ENCODE measurements around the gene CELA3A. TPM values are rescaled to one million over a fixed set of nuclear protein-coding genes. Genes with fewer than 3 reads are reported as not detected.
"Not testable (repeated sequence)": the region's sequence is repeated elsewhere in the genome, so short reads cannot be mapped to it uniquely, and the experiment has no call there.

The CELA3A gene
- polyA plus RNA-seq, 1 donor (not counting 4 experiments of a cell fraction or from before 2014, with no cell fraction given): not detected

DNA sequence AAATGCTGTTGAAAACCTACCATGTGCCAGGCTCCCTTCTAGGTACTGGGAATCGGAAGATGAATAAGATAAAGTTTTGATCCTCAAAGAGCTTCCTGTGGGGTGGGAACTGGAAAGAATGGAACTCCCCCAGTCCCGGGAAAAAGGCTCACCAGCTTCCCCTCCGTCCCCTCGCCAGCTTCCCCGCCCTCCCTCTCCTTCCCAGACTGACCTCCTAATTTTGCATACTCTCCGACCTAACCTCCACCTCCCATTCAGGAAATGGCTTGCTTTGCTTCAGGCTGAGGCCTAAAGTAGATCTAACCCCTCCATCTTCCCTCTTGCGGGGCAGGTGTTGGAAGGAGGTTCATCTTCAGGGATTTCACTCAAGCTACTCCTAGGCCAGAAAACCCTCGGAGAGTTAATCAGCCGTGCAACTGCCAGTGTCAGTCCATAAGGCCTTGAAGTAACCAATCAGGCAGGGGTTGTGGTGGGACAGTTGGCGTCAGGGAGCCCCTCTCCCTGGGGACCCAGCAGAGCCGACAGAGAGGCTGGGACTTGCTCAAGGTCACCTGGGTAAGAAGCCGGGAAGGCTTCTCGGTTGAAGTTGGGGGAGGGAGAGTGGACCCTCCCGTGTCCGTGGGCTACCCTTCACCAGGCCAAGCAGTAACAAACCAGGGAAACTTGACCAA is 2.7 kb upstream of the CELA3A start:
- FAIRE-seq; H2AFZ ChIP-seq (ENCODE audit: control insufficient read depth, low read length); H3K36me3 ChIP-seq (ENCODE audit: control insufficient read depth in 2 of 2, extremely low read depth in 1 of 2, insufficient read depth in 2 of 2, low read length in 2 of 2); H4K20me1 ChIP-seq (ENCODE audit: control insufficient read depth, extremely low read depth, insufficient read depth, low read length); H3K4me2 ChIP-seq (ENCODE audit: control insufficient read depth, extremely low read depth, insufficient read depth, low read depth, low read length); H3K79me2 ChIP-seq (ENCODE audit: control insufficient read depth, insufficient read depth, low read length); H3K9ac ChIP-seq (ENCODE audit: control insufficient read depth, extremely low read depth, insufficient read depth, low read length); H3K9me3 ChIP-seq (ENCODE audit: control insufficient read depth, low read depth, low read length); H3K9me1 ChIP-seq (ENCODE audit: control insufficient read depth, extremely low read depth, insufficient read depth, low read length); H3K4me1 ChIP-seq (ENCODE audit: control insufficient read depth, extremely low read depth, insufficient read depth, low read length); H3K27ac ChIP-seq (ENCODE audit: control insufficient read depth, insufficient read depth, low read length); DNase-seq (ENCODE audit: low read depth, low spot score); dilution Hi-C loops (cut with MboI; ENCODE audit: extremely low pct_ligation_motif_present, low sequenced_read_pairs); H3K27me3 ChIP-seq (ENCODE audit: control insufficient read depth, extremely low read depth, insufficient read depth, low read length); H3K4me3 ChIP-seq (ENCODE audit: control insufficient read depth in 2 of 3, extremely low read depth in 1 of 3, insufficient read depth in 2 of 3, low read depth in 1 of 3, low read length in 3 of 3): not testable (repeated sequence)

DNA sequence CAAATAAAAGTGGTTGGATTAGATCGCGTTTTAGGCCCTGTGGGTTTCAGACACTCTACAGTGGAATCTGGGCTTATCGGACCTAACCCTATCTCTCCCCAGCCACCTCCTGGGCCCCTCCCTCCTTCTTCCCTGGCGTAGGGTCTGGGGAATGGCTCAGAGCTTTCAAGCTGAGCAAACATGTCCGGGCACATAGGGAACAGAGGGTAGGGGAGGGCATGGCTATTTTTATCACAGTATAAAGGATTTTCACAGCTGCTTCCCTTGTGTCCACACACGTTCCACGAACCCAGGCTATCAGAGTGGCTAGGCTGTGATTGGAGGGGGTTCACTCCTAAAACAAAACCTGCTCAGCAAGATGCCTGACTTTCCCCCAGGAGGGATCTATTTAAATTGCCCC is 1.8 kb upstream of the CELA3A start:
- H3K4me1 ChIP-seq (ENCODE audit: control insufficient read depth, extremely low read depth, insufficient read depth, low read length); H2AFZ ChIP-seq (ENCODE audit: control insufficient read depth, low read length); H3K36me3 ChIP-seq (ENCODE audit: control insufficient read depth in 2 of 2, extremely low read depth in 1 of 2, insufficient read depth in 2 of 2, low read length in 2 of 2); H4K20me1 ChIP-seq (ENCODE audit: control insufficient read depth, extremely low read depth, insufficient read depth, low read length); dilution Hi-C loops (cut with MboI; ENCODE audit: extremely low pct_ligation_motif_present, low sequenced_read_pairs); H3K27ac ChIP-seq (ENCODE audit: control insufficient read depth, insufficient read depth, low read length); H3K27me3 ChIP-seq (ENCODE audit: control insufficient read depth, extremely low read depth, insufficient read depth, low read length); H3K9me1 ChIP-seq (ENCODE audit: control insufficient read depth, extremely low read depth, insufficient read depth, low read length); H3K4me2 ChIP-seq (ENCODE audit: control insufficient read depth, extremely low read depth, insufficient read depth, low read depth, low read length); H3K4me3 ChIP-seq (ENCODE audit: control insufficient read depth in 2 of 3, extremely low read depth in 1 of 3, insufficient read depth in 2 of 3, low read depth in 1 of 3, low read length in 3 of 3); H3K79me2 ChIP-seq (ENCODE audit: control insufficient read depth, insufficient read depth, low read length); DNase-seq (ENCODE audit: low read depth, low spot score); H3K9ac ChIP-seq (ENCODE audit: control insufficient read depth, extremely low read depth, insufficient read depth, low read length); H3K9me3 ChIP-seq (ENCODE audit: control insufficient read depth, low read depth, low read length): not testable (repeated sequence)
- FAIRE-seq: peak; percentile 53

DNA sequence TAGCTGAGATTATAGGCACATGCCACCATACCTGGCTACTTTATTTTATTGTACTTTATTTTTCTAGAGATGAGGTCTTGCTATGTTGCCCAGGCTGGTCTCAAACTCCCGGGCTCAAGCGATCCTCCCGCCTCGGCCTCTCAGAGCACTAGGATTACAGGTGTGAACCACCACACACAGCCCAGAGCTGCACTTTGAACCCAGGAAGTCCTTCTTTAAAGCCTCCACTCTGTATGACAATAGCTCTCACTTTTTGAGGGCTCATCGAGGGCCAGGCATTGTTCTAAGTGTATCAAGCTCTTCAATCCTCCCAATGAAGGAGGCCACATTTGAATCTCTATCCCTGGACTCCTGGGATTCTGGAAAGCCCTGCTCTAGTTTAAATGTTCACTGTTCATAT is 1.0 kb downstream of the CELA3A start:
- H3K9me3 ChIP-seq (ENCODE audit: control insufficient read depth, low read depth, low read length); H4K20me1 ChIP-seq (ENCODE audit: control insufficient read depth, extremely low read depth, insufficient read depth, low read length); DNase-seq (ENCODE audit: low read depth, low spot score); H3K79me2 ChIP-seq (ENCODE audit: control insufficient read depth, insufficient read depth, low read length); H3K4me2 ChIP-seq (ENCODE audit: control insufficient read depth, extremely low read depth, insufficient read depth, low read depth, low read length); H3K9ac ChIP-seq (ENCODE audit: control insufficient read depth, extremely low read depth, insufficient read depth, low read length); H3K36me3 ChIP-seq (ENCODE audit: control insufficient read depth in 2 of 2, extremely low read depth in 1 of 2, insufficient read depth in 2 of 2, low read length in 2 of 2); H3K27me3 ChIP-seq (ENCODE audit: control insufficient read depth, extremely low read depth, insufficient read depth, low read length); FAIRE-seq; H3K4me1 ChIP-seq (ENCODE audit: control insufficient read depth, extremely low read depth, insufficient read depth, low read length); H3K27ac ChIP-seq (ENCODE audit: control insufficient read depth, insufficient read depth, low read length); H3K4me3 ChIP-seq (ENCODE audit: control insufficient read depth in 2 of 3, extremely low read depth in 1 of 3, insufficient read depth in 2 of 3, low read depth in 1 of 3, low read length in 3 of 3); dilution Hi-C loops (cut with MboI; ENCODE audit: extremely low pct_ligation_motif_present, low sequenced_read_pairs); H2AFZ ChIP-seq (ENCODE audit: control insufficient read depth, low read length); H3K9me1 ChIP-seq (ENCODE audit: control insufficient read depth, extremely low read depth, insufficient read depth, low read length): not testable (repeated sequence)

DNA sequence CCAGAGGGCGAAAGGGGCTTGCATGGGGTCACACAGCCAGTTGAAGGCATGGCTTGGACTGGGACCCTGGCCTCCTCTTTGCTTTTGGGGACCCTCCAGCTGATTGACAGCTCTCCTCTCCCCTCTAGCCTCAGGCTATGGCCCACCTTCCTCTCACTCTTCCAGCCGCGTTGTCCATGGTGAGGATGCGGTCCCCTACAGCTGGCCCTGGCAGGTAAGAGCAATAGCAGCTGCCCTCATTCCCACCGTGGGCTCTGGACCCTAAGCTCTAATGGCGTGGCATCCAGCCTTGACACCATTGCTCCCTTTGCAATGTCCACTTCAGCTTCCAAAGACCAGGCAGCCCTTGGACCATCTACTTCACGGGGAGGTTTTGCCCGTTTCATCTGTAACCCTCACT is 1.4 kb downstream of the CELA3A start:
- H3K9me1 ChIP-seq (ENCODE audit: control insufficient read depth, extremely low read depth, insufficient read depth, low read length); H3K4me2 ChIP-seq (ENCODE audit: control insufficient read depth, extremely low read depth, insufficient read depth, low read depth, low read length); H3K27ac ChIP-seq (ENCODE audit: control insufficient read depth, insufficient read depth, low read length); H3K4me3 ChIP-seq (ENCODE audit: control insufficient read depth in 2 of 3, extremely low read depth in 1 of 3, insufficient read depth in 2 of 3, low read depth in 1 of 3, low read length in 3 of 3); H3K27me3 ChIP-seq (ENCODE audit: control insufficient read depth, extremely low read depth, insufficient read depth, low read length); DNase-seq (ENCODE audit: low read depth, low spot score); FAIRE-seq; H2AFZ ChIP-seq (ENCODE audit: control insufficient read depth, low read length); H4K20me1 ChIP-seq (ENCODE audit: control insufficient read depth, extremely low read depth, insufficient read depth, low read length); H3K4me1 ChIP-seq (ENCODE audit: control insufficient read depth, extremely low read depth, insufficient read depth, low read length); dilution Hi-C loops (cut with MboI; ENCODE audit: extremely low pct_ligation_motif_present, low sequenced_read_pairs); H3K9ac ChIP-seq (ENCODE audit: control insufficient read depth, extremely low read depth, insufficient read depth, low read length); H3K79me2 ChIP-seq (ENCODE audit: control insufficient read depth, insufficient read depth, low read length); H3K36me3 ChIP-seq (ENCODE audit: control insufficient read depth in 2 of 2, extremely low read depth in 1 of 2, insufficient read depth in 2 of 2, low read length in 2 of 2); H3K9me3 ChIP-seq (ENCODE audit: control insufficient read depth, low read depth, low read length): not testable (repeated sequence)

GRCh38 chr1:22003959-22004358 is 2.5 kb downstream of the CELA3A start:
- H3K27me3 ChIP-seq (ENCODE audit: control insufficient read depth, extremely low read depth, insufficient read depth, low read length); H3K4me3 ChIP-seq (ENCODE audit: control insufficient read depth in 2 of 3, extremely low read depth in 1 of 3, insufficient read depth in 2 of 3, low read depth in 1 of 3, low read length in 3 of 3); H3K9me3 ChIP-seq (ENCODE audit: control insufficient read depth, low read depth, low read length); H3K79me2 ChIP-seq (ENCODE audit: control insufficient read depth, insufficient read depth, low read length); dilution Hi-C loops (cut with MboI; ENCODE audit: extremely low pct_ligation_motif_present, low sequenced_read_pairs); H3K4me1 ChIP-seq (ENCODE audit: control insufficient read depth, extremely low read depth, insufficient read depth, low read length); H3K9ac ChIP-seq (ENCODE audit: control insufficient read depth, extremely low read depth, insufficient read depth, low read length); H2AFZ ChIP-seq (ENCODE audit: control insufficient read depth, low read length); H4K20me1 ChIP-seq (ENCODE audit: control insufficient read depth, extremely low read depth, insufficient read depth, low read length); H3K36me3 ChIP-seq (ENCODE audit: control insufficient read depth in 2 of 2, extremely low read depth in 1 of 2, insufficient read depth in 2 of 2, low read length in 2 of 2); DNase-seq (ENCODE audit: low read depth, low spot score); H3K9me1 ChIP-seq (ENCODE audit: control insufficient read depth, extremely low read depth, insufficient read depth, low read length); FAIRE-seq; H3K27ac ChIP-seq (ENCODE audit: control insufficient read depth, insufficient read depth, low read length); H3K4me2 ChIP-seq (ENCODE audit: control insufficient read depth, extremely low read depth, insufficient read depth, low read depth, low read length): not testable (repeated sequence)

Data from keratinocyte (primary cell).